ENCODE measurements around the gene OR52D1.

DNA sequence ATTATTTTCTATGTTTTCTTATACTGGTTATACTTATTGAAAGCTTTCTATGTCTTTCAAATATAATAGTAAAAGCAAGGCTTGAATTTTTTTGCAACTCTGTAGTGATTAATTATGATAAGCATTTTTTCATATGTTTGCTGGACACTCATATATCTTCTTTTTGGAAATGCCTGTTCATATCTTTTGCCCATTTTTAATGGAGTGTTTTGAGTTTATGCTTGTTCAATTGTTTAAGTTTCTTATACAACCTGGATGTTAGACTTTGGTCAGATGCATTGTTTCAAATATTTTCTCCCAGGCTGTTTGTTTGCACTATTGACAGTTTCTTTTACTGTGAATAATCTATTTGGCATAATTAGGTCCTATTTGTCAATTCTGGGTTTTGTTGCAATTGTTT lies 48.0 kb downstream of the OR52D1 start:
- TF ChIP-seq GABPA (tag; conservative IDR thresholded peaks at IDR 0.05; ENCODE audit: low read depth) (no peak), KHSRP (IDR thresholded peaks at IDR 0.05) (no peak), JUN (IDR thresholded peaks at IDR 0.05; ENCODE audit: borderline replicate concordance, low read depth, low read length) (no peak), JUN (CRISPR knock-in tag; IDR thresholded peaks at IDR 0.05; ENCODE audit: borderline replicate concordance) (no peak), POLR2AphosphoS5 (IDR thresholded peaks at IDR 0.05; ENCODE audit: control insufficient read depth, insufficient read depth, low read depth, low read length) (no peak), ZNF76 (CRISPR knock-in tag; IDR thresholded peaks at IDR 0.05; ENCODE audit: borderline replicate concordance) (no peak)
- TF ChIP-seq, protein P1, sequence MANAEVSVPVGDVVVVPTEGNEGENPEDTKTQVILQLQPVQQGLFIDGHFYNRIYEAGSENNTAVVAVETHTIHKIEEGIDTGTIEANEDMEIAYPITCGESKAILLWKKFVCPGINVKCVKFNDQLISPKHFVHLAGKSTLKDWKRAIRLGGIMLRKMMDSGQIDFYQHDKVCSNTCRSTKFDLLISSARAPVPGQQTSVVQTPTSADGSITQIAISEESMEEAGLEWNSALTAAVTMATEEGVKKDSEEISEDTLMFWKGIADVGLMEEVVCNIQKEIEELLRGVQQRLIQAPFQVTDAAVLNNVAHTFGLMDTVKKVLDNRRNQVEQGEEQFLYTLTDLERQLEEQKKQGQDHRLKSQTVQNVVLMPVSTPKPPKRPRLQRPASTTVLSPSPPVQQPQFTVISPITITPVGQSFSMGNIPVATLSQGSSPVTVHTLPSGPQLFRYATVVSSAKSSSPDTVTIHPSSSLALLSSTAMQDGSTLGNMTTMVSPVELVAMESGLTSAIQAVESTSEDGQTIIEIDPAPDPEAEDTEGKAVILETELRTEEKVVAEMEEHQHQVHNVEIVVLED (CRISPR knock-in tag; IDR thresholded peaks at IDR 0.05), result no peak
- TF ChIP-seq, protein P2, sequence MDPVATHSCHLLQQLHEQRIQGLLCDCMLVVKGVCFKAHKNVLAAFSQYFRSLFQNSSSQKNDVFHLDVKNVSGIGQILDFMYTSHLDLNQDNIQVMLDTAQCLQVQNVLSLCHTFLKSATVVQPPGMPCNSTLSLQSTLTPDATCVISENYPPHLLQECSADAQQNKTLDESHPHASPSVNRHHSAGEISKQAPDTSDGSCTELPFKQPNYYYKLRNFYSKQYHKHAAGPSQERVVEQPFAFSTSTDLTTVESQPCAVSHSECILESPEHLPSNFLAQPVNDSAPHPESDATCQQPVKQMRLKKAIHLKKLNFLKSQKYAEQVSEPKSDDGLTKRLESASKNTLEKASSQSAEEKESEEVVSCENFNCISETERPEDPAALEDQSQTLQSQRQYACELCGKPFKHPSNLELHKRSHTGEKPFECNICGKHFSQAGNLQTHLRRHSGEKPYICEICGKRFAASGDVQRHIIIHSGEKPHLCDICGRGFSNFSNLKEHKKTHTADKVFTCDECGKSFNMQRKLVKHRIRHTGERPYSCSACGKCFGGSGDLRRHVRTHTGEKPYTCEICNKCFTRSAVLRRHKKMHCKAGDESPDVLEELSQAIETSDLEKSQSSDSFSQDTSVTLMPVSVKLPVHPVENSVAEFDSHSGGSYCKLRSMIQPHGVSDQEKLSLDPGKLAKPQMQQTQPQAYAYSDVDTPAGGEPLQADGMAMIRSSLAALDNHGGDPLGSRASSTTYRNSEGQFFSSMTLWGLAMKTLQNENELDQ (CRISPR knock-in tag; IDR thresholded peaks at IDR 0.05; ENCODE audit: borderline replicate concordance), result no peak
- TF ChIP-seq, protein P3, sequence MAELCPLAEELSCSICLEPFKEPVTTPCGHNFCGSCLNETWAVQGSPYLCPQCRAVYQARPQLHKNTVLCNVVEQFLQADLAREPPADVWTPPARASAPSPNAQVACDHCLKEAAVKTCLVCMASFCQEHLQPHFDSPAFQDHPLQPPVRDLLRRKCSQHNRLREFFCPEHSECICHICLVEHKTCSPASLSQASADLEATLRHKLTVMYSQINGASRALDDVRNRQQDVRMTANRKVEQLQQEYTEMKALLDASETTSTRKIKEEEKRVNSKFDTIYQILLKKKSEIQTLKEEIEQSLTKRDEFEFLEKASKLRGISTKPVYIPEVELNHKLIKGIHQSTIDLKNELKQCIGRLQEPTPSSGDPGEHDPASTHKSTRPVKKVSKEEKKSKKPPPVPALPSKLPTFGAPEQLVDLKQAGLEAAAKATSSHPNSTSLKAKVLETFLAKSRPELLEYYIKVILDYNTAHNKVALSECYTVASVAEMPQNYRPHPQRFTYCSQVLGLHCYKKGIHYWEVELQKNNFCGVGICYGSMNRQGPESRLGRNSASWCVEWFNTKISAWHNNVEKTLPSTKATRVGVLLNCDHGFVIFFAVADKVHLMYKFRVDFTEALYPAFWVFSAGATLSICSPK (IDR thresholded peaks at IDR 0.05; ENCODE audit: borderline replicate concordance), result no peak
- TF ChIP-seq, protein P4, sequence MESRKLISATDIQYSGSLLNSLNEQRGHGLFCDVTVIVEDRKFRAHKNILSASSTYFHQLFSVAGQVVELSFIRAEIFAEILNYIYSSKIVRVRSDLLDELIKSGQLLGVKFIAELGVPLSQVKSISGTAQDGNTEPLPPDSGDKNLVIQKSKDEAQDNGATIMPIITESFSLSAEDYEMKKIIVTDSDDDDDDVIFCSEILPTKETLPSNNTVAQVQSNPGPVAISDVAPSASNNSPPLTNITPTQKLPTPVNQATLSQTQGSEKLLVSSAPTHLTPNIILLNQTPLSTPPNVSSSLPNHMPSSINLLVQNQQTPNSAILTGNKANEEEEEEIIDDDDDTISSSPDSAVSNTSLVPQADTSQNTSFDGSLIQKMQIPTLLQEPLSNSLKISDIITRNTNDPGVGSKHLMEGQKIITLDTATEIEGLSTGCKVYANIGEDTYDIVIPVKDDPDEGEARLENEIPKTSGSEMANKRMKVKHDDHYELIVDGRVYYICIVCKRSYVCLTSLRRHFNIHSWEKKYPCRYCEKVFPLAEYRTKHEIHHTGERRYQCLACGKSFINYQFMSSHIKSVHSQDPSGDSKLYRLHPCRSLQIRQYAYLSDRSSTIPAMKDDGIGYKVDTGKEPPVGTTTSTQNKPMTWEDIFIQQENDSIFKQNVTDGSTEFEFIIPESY (CRISPR knock-in tag; IDR thresholded peaks at IDR 0.05), result no peak
- TF ChIP-seq, protein P5, sequence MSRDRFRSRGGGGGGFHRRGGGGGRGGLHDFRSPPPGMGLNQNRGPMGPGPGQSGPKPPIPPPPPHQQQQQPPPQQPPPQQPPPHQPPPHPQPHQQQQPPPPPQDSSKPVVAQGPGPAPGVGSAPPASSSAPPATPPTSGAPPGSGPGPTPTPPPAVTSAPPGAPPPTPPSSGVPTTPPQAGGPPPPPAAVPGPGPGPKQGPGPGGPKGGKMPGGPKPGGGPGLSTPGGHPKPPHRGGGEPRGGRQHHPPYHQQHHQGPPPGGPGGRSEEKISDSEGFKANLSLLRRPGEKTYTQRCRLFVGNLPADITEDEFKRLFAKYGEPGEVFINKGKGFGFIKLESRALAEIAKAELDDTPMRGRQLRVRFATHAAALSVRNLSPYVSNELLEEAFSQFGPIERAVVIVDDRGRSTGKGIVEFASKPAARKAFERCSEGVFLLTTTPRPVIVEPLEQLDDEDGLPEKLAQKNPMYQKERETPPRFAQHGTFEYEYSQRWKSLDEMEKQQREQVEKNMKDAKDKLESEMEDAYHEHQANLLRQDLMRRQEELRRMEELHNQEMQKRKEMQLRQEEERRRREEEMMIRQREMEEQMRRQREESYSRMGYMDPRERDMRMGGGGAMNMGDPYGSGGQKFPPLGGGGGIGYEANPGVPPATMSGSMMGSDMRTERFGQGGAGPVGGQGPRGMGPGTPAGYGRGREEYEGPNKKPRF (IDR thresholded peaks at IDR 0.05; ENCODE audit: low read depth, low read length), result no peak

Measured in K562 (cell line).